Body of pancreas (tissue), 4 donors: Measurements from ENCODE around the gene MAP1A. TPM values are rescaled to one million over a fixed set of nuclear protein-coding genes. Genes with fewer than 3 reads are reported as not detected.

Experiments used
- ATAC-seq: fragments of 150-250 bp; one replicate; pipeline ENCODE4 v1.9.1; 2016
- DNase-seq, 4 donors: peaks; one replicate each; pipeline ENCODE4 v3.0.0-alpha.2; 2019
- H3K27ac ChIP-seq, 4 donors: fragments of 200-600 bp; sonication (generic); 1 replicate in 3 of 4; 2 replicates in 1 of 4; pipeline versions ENCODE4 v1.5.1 to v1.6.1; 2016 to 2019; ENCODE audit warnings: mild to moderate bottlenecking in 1 of 4, mixed read lengths in 1 of 4, moderate library complexity in 1 of 4
- H3K27me3 ChIP-seq, 2 donors: fragments of 200-600 bp; sonication (generic); one replicate each; pipeline ENCODE4 v1.6.0; 2016; ENCODE audit warnings: mild to moderate bottlenecking in 1 of 2
- H3K36me3 ChIP-seq, 2 donors: fragments of 200-600 bp; sonication (generic); replicated peaks in 1 of 2; 2 replicates each; pipeline ENCODE4 v1.5.1; 2016; ENCODE audit warnings: low read depth in 2 of 2; ENCODE audit not compliant: insufficient read depth in 1 of 2
- H3K4me1 ChIP-seq: fragments of 200-600 bp; sonication (generic); one replicate; pipeline ENCODE4 v1.6.0; 2016
- H3K4me3 ChIP-seq, 2 donors: fragments of 200-600 bp; sonication (generic); 1 replicate in 1 of 2; 2 replicates in 1 of 2; pipeline ENCODE4 v1.5.1; 2016 to 2019
- H3K9me3 ChIP-seq, 3 donors: fragments of 200-600 bp; sonication (generic); 1 replicate in 2 of 3; 2 replicates in 1 of 3; pipeline ENCODE4 v1.5.1; 2016
- CTCF ChIP-seq, 7 experiments: fragments of 450-650 bp in 4 of 7; fragments of 200-600 bp in 3 of 7; sonication (generic) in 3 of 7; IDR thresholded peaks; one replicate each; pipeline ENCODE4 v1.5.1; 2016 to 2019; ENCODE audit warnings: antibody characterized with exemption in 7 of 7
- POLR2A ChIP-seq, 3 donors: fragments of 450-650 bp; IDR thresholded peaks; one replicate each; pipeline ENCODE4 v1.6.1; 2016; ENCODE audit warnings: antibody characterized with exemption in 3 of 3, mild to moderate bottlenecking in 2 of 3
- WGBS, 2 donors: methylation state at CpG; one replicate each; pipeline ENCODE4 v1.1.5; 2017; 5-methylcytosine and 5-hydroxymethylcytosine counted together
- intact Hi-C: fragments of 100-400 bp; cut with DNase I; formaldehyde crosslinking; loops from one replicate; pipeline ENCODE4 v1.15.1; 2023
- total RNA-seq, 2 donors: library from RNA; depleted of rRNA; stranded (reverse); fragments of >200 nt; gene quantifications; one replicate each; pipeline ENCODE4 v1.1.0, GENCODE V29; 2016

MAP1A gene
- total RNA-seq, 2 donors from 2014 or later, result 3.1 to 4.0 TPM

GRCh38 chr15:43527016-43527801 is 9.8 kb downstream of the MAP1A start:
- H3K36me3 ChIP-seq, result no peaks in the 10 kb centered on the region
- no peaks in the 10 kb centered on the region for H3K27me3 ChIP-seq
- H3K9me3 ChIP-seq, result no peaks in the 10 kb centered on the region
- ATAC-seq (no peak), DNase-seq (no peak)
- H3K4me1 ChIP-seq, result no peaks in the 10 kb centered on the region
- H3K4me3 ChIP-seq, result no peak overlapping the region
- intact Hi-C loops, result no loop called here
- TF ChIP-seq POLR2A (IDR thresholded peaks at IDR 0.05) (no peak), CTCF (IDR thresholded peaks at IDR 0.05) (no peak)
- 76 to 78% methylated on average over 6 to 8 of the region's 9 CpGs for WGBS, 2 donors
- no peak overlapping the region for H3K27ac ChIP-seq

- 79% methylated on average over 7 to 12 of the region's 12 CpGs for WGBS, 2 donors
- Histone ChIP-seq H3K4me1 (no peaks in the 10 kb centered on the region), H3K9me3 (no peaks in the 10 kb centered on the region), H3K4me3 (no peak overlapping the region), H3K27ac (no peak overlapping the region), H3K27me3 (no peaks in the 10 kb centered on the region), H3K36me3 (no peaks in the 10 kb centered on the region)
- DNase-seq (no peak), ATAC-seq (no peak)
- intact Hi-C loops, result no loop called here
- TF ChIP-seq POLR2A (IDR thresholded peaks at IDR 0.05) (no peak), CTCF (IDR thresholded peaks at IDR 0.05) (no peak)
These were observed 10.6 kb downstream of the MAP1A start for GRCh38 chr15:43527802-43528541.

- Histone ChIP-seq H3K4me3 (no peak overlapping the region), H3K27me3 (no peaks in the 10 kb centered on the region), H3K27ac (no peak overlapping the region), H3K36me3 (no peaks in the 10 kb centered on the region), H3K4me1 (no peaks in the 10 kb centered on the region), H3K9me3 (no peaks in the 10 kb centered on the region)
- intact Hi-C loops, result no loop called here
- DNase-seq (no peak), ATAC-seq (no peak)
- WGBS, 2 donors, result 58 to 96% methylated on average over 4 to 9 of the region's 11 CpGs
- TF ChIP-seq CTCF (IDR thresholded peaks at IDR 0.05) (no peak), POLR2A (IDR thresholded peaks at IDR 0.05) (no peak)
These were observed 11.2 kb downstream of the MAP1A start for GRCh38 chr15:43528542-43529007.

- Histone ChIP-seq H3K9me3 (no peaks in the 10 kb centered on the region), H3K36me3 (no peaks in the 10 kb centered on the region), H3K27me3 (no peaks in the 10 kb centered on the region), H3K27ac (no peak overlapping the region), H3K4me3 (no peak overlapping the region), H3K4me1 (no peaks in the 10 kb centered on the region)
- ATAC-seq (no peak), DNase-seq (no peak)
- 90 to 94% methylated on average over 14 to 15 of the region's 15 CpGs for WGBS, 2 donors
- intact Hi-C loops, result no loop called here
- TF ChIP-seq POLR2A (IDR thresholded peaks at IDR 0.05) (no peak), CTCF (IDR thresholded peaks at IDR 0.05) (no peak)
These were observed 11.7 kb downstream of the MAP1A start for GRCh38 chr15:43529141-43529540.
